ENCODE measurements around the gene ADD1. TPM values are rescaled to one million over a fixed set of nuclear protein-coding genes. Genes with fewer than 3 reads are reported as not detected.
"Not testable (repeated sequence)": the region's sequence is repeated elsewhere in the genome, so short reads cannot be mapped to it uniquely, and the experiment has no call there.

The ADD1 gene
- polyA plus RNA-seq, 3 donors, result 254 to 268 (median 264) TPM

DNA sequence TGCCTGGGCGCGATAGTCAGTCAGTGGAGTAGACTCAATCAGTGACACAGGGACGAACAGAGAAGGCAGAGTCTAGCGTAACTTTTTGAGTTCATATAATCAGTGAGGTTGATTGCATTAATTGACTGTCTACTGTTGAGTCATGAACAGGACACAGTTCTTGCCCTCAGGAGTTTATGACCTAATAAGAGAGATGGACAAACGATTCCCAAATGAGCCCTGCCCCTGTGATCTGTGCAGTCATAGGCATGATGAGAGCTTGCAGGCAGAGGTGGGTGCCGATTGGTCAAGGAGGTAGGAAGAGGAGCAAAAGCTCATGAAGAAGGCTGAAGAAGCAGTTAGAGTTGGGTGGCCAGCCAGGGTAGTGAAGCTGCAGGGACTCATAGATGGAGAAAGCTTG, 57.1 kb downstream of the ADD1 start:
- no peak for DNase-seq (ENCODE audit: extremely low read depth in 1 of 11, low read depth in 9 of 11, low spot score in 4 of 11)

DNA sequence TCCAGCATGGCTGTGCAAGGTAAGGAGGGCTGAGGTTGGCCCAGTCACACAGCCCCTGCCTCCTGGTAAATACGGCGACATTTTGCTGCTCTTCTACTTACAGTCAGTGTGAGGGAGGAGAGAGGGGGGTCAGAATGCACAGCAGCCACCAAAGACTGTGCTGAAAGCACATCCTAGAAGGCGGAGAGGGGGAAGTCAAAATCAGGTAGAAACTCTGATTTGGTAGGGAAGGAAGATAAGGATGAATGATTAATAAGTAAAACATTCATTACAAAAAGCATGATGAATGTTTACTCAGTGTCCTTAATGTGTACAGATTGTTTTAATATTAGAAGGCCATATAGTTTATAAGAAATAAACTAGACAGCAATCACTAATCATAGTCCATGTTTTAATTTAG, 57.5 kb downstream of the ADD1 start:
- no peak for DNase-seq (ENCODE audit: extremely low read depth in 1 of 11, low read depth in 9 of 11, low spot score in 4 of 11)

DNA sequence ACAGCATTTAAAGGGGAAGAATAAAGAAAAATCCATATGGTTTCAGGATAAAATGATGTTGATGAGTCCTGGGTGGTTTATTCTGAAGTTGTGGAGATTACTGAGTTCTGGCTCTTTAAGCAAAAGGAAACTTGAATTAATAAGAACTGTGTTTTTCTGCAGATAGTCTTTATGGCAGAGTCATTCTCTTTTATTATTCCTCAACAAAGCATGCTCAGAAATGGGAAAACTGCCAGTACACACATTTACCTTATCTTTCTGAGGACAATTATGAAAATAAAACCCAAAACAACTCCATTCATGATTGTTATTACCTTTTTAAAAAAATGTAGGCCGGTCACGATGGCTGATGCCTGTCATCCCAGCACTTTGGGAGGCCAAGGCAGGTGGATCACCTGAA, 58.5 kb downstream of the ADD1 start:
- DNase-seq (ENCODE audit: extremely low read depth in 1 of 11, low read depth in 9 of 11, low spot score in 4 of 11), result no peak

DNA sequence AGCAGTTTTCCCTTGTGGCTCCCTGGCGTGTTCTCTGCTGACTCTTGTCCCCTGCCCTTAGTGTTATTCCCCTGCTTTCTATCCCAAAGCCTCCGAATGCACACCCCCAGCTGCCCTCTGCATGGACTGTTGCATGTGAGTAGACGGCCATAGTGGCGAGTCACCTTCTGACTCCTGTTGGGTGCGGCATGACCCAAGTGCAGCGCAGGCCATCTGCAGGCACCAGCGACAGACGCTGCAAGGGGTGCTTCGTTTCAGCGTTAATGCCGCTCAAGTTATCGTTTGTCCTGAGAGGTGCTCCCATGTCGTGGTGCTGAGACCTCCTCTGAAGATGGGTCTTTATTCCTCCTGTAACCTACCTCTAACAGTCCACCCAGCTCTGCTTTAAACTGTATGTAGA, 61.9 kb downstream of the ADD1 start:
- no peak for DNase-seq (ENCODE audit: extremely low read depth in 1 of 11, low read depth in 9 of 11, low spot score in 4 of 11)

DNA sequence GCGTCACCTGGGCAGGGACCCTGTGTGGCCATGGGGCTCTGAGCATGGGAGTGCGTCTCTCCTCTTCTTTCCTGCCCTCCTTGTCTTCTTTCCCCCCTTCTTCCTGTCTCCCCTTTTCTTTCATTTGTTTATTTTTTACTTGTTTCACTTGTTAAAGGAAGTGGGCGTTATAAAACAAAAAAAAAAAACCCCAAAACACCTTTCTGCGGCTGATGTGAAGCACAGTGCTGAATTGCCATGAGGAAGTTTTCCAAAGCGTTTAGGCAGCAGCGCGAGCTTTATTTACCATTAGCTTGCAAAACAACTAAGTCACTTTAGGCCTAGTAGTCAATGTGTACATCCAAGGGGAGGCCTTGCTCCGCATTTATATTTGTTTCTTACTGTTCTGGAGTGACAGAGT, 62.6 kb downstream of the ADD1 start:
- DNase-seq (ENCODE audit: extremely low read depth in 1 of 11, low read depth in 9 of 11, low spot score in 4 of 11), result no peak

DNA sequence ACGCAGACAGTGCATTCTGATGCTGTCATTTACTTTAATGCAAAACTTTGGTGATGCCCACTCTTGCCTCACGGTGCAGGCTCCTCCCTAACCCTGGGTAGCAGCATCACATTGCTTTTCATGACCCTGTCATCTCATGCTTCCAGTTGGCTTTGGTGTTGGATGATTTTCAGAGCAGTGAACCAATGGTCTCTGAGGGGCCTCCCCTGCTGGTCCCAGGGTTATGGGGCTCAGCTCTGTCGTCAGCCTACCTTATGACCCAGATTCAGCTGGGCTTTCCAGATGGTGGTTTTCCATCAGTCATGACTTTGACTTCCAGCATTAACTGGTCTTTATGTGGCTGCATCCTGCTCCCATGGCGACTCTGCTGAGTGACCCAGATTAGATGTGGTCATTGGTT, 63.6 kb downstream of the ADD1 start:
- DNase-seq (ENCODE audit: extremely low read depth in 1 of 11, low read depth in 9 of 11, low spot score in 4 of 11), result no peak

DNA sequence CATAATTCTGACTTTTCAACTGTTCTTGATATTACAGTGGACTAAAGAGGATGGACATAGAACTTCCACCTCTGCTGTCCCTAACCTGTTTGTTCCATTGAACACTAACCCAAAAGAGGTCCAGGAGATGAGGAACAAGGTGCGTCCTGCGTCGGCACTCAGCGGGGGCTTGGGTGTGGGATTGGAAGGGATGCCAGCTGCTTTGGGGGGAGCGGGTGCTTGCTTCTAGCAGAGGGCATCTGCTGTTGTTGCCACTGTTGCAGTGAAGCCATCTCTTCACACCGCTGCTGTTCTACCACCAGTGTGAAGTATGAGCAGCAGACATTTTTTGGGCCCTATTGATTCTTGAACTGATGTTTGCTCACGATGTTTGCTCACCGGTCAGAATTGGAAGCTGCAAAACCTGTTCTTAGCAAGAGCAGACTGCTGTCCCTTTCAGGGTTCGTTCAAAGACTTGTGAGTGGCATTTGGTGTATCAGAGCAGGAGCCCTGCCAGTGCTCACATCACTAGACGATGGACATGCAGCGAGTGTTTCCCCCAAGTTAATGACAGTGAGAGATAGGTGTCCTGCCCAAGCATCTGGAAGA, 64.2 kb downstream of the ADD1 start:
- no peak for DNase-seq (ENCODE audit: extremely low read depth in 1 of 11, low read depth in 9 of 11, low spot score in 4 of 11)

DNA sequence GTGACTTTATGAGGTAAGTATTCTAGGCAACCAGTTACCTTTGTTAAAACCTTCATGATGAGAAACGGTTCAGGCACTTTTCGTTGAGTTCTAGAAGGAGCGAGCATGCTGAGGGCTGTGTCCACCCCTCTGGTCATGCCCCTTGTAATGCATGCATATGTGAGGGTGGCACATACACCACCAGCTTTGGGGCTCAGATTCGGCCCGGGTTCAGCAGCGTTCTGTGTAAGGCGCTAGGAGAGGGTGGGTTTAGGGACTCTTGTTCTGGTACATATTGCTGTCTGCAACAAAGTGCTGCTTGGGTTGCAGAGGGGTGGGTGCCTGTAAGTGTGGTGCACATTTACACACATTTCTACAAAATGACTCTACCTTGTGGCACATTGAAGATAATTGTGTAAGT, 65.0 kb downstream of the ADD1 start:
- no peak for DNase-seq (ENCODE audit: extremely low read depth in 1 of 11, low read depth in 9 of 11, low spot score in 4 of 11)

DNA sequence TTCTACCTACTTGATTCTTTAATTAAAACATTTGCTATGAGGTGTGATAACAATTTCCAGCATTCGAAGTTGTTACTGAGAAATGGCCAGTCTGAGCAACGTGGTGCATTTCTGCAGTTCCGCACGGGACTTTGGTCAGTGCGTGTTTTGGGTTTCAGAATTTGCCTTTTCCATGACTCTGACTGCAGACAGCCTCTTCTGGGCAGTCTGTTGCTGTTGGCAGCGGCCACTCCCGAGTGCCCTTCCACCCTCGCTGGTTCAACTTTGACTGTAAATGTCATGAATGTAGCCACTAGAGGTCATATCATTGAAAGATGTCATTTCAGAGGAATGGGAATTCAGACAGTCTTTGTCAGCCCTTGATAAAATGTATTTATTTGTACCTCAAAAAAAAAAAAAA, 65.9 kb downstream of the ADD1 start:
- no peak for DNase-seq (ENCODE audit: extremely low read depth in 1 of 11, low read depth in 9 of 11, low spot score in 4 of 11)

DNA sequence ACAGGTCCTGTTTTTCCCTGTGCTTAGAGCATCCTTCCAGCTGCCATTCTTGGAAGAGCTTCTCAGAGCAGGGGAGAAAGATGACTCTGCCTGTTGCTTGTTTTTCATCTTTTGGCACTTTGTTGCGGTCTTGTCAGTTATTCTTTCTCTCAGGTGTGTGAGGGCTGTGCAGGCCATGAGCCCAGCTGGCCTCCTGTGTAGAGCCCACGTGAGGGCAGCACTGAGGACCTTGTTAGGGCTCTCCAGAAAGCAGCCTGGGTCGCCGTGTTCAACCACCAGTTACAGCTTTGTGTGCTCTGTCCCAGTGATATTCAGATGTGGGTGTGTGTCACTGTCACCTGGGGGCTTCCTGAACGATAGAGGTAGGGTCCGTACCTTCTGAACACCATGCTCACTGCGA, 66.8 kb downstream of the ADD1 start:
- no peak for DNase-seq (ENCODE audit: extremely low read depth in 1 of 11, low read depth in 9 of 11, low spot score in 4 of 11)

DNA sequence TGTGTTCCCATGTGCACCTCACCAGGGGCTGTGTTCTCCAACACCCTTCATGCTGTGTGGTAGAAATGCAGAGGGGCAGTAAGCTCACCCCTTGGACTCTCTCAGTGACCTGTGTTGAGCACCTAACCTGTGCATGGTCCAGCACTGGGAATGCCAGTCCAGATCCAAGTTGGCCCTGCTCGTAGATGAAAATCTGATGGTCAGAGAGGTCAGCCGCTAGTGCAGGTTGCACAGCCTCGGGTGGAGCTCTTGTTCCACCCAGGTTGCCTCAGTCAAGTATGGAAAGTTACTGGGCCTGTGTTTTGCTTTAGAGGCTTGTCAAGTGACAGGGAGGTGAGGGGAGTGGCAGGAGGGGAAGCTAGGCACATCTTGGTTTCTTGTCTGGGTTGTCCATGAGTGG, 68.2 kb downstream of the ADD1 start:
- no peak for DNase-seq (ENCODE audit: extremely low read depth in 1 of 11, low read depth in 9 of 11, low spot score in 4 of 11)

DNA sequence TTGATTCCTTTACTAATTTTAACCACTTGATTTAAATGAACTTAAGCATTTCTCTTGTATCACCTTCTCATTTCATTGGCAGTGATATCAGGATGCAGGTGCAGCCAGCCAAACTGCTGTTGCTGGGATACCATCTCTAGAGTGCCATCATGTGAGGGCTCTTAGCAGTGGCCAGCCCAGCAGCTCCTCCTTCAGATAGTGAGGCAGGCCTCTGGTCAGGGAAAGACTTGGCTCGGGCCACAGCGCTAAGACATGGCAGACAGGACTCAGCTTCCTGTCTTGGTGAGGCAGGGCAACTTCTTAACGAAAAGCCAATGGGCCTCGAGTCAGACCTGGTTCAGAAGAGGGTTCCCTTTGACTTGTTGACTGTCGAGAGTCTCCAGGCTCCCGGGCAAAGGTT, 69.5 kb downstream of the ADD1 start:
- no peak for DNase-seq (ENCODE audit: extremely low read depth in 1 of 11, low read depth in 9 of 11, low spot score in 4 of 11)

DNA sequence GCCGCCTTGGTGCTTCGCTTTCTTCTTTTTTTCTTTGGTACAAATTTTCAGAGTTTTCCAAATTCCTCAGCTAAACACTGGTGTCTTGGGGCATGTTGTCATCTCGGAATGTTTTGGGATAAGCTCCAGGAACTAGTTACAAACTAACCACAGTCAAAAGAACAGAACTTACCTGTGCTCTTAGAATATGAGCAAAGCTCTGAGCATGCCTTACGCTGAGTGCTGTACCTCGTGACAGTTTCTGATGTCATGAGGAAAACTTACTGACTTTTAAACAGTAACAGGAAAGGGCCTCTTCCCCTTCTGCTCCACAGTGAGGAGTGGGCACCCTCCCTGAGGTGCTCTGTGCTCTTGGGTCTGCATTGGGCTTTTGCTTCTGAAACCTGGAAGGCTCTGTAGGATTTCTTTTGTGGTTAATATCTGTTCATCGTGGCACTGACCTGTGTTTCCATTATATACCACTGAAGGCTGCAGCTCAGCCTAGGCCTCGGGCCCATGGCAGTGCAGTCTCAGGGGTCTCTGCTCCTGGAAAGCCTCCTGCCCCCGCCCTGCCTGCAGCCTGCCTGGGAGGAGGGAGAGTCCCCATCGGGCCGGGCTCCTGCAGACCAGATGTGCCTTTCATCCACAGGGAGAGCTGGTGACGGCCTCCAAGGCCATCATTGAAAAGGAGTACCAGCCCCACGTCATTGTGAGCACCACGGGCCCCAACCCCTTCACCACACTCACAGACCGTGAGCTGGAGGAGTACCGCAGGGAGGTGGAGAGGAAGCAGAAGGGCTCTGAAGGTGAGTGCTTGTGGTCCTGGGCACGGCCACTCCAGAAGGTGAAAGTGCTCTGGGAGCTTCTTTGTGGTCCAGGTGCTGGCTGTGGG, 70.8 kb downstream of the ADD1 start:
- no peak for DNase-seq (ENCODE audit: extremely low read depth in 1 of 11, low read depth in 9 of 11, low spot score in 4 of 11)

DNA sequence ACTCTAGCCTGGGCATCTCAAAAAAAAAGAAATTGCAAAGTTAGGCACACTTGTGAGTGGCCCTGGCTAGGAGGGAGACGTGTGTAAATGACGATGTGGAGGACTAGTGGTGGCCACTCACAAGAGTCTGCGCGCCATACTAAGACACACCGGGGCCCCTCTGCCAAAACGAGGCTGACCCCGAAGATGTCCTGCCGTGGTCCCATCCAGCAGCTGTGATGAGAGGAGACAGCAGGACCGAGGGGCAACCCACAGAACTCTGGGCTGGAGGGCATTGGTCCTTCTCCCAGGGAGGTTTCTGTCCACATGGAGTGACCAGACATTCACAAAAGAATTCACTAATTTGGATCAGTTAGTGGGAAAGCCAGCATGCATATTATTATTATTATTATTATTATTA, 72.1 kb downstream of the ADD1 start:
- no peak for DNase-seq (ENCODE audit: extremely low read depth in 1 of 11, low read depth in 9 of 11, low spot score in 4 of 11)

DNA sequence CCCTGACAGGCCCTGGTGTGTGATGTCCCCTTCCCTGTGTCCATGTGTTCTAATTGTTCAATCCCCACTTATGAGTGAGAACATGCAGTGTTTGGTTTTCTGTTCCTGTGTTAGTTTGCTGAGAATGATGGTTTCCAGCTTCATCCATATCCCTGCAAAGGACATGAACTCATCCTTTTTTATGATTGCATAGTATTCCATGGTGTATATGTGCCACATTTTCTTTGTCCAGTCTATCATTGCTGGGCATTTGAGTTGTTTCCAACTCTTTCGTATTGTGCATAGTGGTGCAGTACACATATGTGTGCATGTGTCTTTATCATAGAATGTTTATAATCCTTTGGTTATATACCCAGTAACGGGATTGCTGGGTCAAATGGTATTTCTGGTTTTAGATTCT, 73.1 kb downstream of the ADD1 start:
- DNase-seq (ENCODE audit: extremely low read depth in 1 of 11, low read depth in 9 of 11, low spot score in 4 of 11), result not testable (repeated sequence)

DNA sequence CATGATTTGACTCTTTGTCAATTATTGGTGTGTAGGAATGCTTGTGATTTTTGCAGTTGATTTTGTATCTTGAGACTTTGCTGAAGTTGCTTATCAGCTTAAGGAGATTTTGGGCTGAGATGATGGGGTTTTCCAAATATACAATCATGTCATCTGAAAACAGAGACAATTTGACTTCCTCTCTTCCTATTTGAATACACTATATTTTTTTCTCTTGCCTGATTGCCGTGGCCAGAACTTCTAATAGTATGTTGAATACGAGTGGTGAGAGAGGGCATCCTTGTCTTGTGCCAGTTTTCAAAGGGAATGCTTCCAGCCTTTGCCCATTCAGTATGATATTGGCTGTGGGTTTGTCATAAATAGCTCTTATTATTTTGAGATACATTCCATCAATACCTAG, 74.7 kb downstream of the ADD1 start:
- DNase-seq (ENCODE audit: extremely low read depth in 1 of 11, low read depth in 9 of 11, low spot score in 4 of 11), result not testable (repeated sequence)

DNA sequence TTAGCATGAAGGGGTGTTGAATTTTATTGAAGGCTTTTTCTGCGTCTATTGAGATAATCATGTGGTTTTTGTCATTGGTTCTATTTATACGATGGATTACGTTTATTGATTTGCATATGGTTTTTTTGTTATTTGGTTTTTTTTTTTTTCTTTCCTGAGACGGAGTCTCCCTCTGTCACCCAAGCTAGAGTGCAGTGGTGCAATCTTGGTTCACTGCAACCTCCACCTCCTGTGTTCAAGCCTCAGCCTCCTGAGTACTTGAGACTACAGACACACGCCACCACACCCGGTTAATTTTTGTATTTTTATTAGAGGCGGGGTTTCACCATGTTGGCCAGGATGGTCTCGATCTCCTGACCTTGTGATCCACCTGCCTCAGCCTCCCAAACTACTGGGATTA, 75.1 kb downstream of the ADD1 start:
- not testable (repeated sequence) for DNase-seq (ENCODE audit: extremely low read depth in 1 of 11, low read depth in 9 of 11, low spot score in 4 of 11)

DNA sequence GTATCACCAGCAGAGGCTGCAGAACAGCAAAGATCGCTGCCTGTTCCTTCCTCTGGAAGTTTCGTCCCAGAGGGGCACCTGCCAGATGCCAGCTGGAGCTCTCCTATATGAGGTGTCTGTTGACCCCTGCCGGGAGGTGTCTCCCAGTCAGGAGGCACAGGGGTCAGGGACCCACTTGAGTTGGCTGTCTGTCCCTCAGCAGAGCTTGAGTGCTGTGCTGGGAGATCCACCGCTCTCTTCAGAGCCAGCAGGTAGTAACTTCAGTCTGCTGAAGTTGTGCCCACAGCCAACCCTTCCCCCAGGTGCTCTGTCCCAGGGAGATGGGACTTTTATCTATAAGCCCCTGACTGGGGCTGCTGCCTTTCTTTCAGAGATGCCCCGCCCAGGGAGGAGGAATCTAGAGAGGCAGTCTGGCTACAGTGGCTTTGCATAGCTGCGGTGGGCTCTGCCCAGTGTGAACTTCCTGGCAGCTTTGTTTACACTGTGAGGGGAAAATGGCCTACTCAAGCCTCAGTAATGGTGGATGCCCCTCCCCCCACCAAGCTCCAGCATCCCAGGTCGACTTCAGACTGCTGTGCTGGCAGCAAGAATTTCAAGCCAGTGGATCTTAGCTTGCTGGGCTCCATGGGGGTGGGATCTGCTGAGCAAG, 78.9 kb downstream of the ADD1 start:
- not testable (repeated sequence) for DNase-seq (ENCODE audit: extremely low read depth in 1 of 11, low read depth in 9 of 11, low spot score in 4 of 11)

DNA sequence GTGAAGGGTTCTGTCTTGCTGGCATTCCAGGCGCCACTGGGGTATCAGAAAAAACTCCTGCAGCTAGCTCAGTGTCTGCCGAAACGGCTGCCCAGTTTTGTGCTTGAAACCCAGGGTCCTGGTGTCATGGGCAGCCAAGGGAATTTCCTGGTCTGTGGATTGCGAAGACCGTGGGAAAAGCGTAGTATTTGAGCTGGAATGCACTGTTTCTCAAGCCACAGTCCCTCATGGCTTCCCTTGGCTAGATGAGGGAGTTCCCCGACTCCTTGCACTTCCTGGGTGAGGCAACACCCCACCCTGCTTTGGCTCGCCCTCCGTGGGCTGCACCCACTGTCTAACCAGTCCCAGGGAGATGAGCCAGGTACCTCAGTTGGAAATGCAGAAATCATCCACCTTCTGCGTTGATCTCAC, 79.5 kb downstream of the ADD1 start:
- no peak for DNase-seq (ENCODE audit: extremely low read depth in 1 of 11, low read depth in 9 of 11, low spot score in 4 of 11)

DNA sequence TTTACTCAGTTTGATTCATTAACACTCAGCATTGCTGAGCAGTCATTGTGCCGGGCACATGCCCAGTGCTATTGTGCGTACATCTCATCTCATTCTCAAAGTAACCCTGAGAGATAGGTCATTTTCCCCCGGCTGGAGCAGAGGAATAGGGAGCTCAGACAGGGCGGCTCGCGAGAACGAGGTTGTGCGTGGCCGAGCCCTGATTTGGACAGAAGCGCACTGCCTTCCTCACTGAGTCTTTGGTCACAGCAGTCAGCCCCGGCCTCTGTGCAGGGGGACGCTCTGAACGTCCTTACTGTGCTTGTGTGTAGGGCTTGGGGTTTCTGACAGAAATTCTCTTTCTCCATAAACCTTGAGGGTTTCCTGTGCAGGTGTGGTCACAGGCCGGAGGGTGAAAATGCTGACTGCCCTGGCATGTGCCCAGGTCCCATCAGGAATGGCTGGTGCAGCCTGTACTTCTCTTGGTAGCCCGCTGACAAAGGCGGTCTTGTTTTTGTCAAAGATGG, 80.1 kb downstream of the ADD1 start:
- no peak for DNase-seq (ENCODE audit: extremely low read depth in 1 of 11, low read depth in 9 of 11, low spot score in 4 of 11)

Data from renal cortex interstitium (tissue), 11 donors.